Stimulated activated CD8-positive, alpha-beta memory T cell treated with anti-CD3 and anti-CD28 coated beads, Interleukin-12 subunit alpha, Interleukin-12 subunit beta, amount 100 ng/mL, for 4 hours (primary cell): ENCODE measurements around the gene CREB3L2.

Source experiments
- DNase-seq: peaks from one replicate; pipeline ENCODE4 v3.0.0-alpha.2; 2020; ENCODE audit warnings: low read depth

Gene CREB3L2

GRCh38 chr7:137950967-137951366, 50.9 kb downstream of the CREB3L2 start:
- DNase-seq, result no peak

GRCh38 chr7:137950263-137950621, 51.6 kb downstream of the CREB3L2 start:
- DNase-seq, result no peak

GRCh38 chr7:137949416-137950262, 52.2 kb downstream of the CREB3L2 start:
- no peak for DNase-seq

GRCh38 chr7:137948845-137949330, 53.0 kb downstream of the CREB3L2 start:
- no peak for DNase-seq

GRCh38 chr7:137948083-137948844, 53.6 kb downstream of the CREB3L2 start:
- DNase-seq, result no peak

GRCh38 chr7:137947046-137947445, 54.8 kb downstream of the CREB3L2 start:
- no peak for DNase-seq

GRCh38 chr7:137946011-137946410, 55.9 kb downstream of the CREB3L2 start:
- no peak for DNase-seq

- no peak for DNase-seq
These were observed 57.7 kb downstream of the CREB3L2 start for GRCh38 chr7:137944168-137944567.

- no peak for DNase-seq
These were observed 58.7 kb downstream of the CREB3L2 start for GRCh38 chr7:137943132-137943551.

- no peak for DNase-seq
These were observed 59.3 kb downstream of the CREB3L2 start for GRCh38 chr7:137942484-137943115.

GRCh38 chr7:137940656-137941518, 61.0 kb downstream of the CREB3L2 start:
- DNase-seq, result no peak

- DNase-seq, result no peak
These were observed 61.7 kb downstream of the CREB3L2 start for GRCh38 chr7:137940218-137940617.

GRCh38 chr7:137937202-137937560, 64.7 kb downstream of the CREB3L2 start:
- DNase-seq, result no peak

GRCh38 chr7:137936509-137937201, 65.2 kb downstream of the CREB3L2 start:
- DNase-seq, result no peak

GRCh38 chr7:137935884-137936508, 65.9 kb downstream of the CREB3L2 start:
- DNase-seq, result no peak

- no peak for DNase-seq
These were observed 66.7 kb downstream of the CREB3L2 start for GRCh38 chr7:137934941-137935883.

GRCh38 chr7:137934176-137934826, 67.6 kb downstream of the CREB3L2 start:
- no peak for DNase-seq

GRCh38 chr7:137933270-137934017, 68.4 kb downstream of the CREB3L2 start:
- DNase-seq, result no peak
